Activated CD4-positive, alpha-beta T cell treated with anti-CD3 and anti-CD28 coated beads for 48 hours (primary cell): ENCODE data around the gene CADPS2.

Source experiments
- DNase-seq: peaks from one replicate; pipeline ENCODE4 v3.0.0-alpha.2; 2020

Gene CADPS2

DNA sequence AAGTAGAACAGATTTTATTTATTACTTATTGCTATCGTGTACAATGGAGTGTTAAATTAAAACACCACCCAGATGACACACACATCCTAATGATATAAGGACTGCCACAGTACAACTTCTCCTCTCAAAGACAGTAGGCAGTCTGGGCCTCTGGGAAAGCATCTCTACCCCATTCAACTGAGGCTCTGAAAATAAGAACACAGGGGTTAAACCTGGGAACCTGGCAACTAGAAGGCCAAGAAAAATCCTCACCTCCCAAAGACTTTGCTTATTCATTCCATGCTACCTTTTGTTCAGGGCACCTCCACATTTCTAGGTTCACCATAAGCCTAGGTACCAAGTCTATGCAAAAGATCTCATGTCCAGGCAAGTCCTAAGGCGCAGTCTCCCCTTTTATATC lies 456.3 kb downstream of the CADPS2 start:
- no peak for DNase-seq

DNA sequence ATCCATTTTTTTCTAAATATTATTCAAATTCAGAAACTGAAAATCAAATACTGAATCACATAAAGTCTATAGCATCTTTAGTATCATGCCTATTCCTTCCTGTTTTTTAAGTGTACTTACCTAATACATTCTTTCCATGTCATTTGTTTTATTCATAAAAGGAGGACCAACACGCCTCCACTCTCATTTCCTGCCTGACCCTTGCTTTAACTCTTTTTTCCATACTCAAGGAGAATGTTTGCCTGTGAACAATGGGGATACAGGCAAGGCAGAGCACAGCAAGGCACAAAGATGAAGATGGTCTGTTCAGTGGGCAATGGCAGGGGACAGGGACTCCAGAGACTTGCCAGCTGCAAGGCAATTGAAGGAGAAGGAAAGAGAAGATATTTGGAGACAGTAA lies 460.5 kb downstream of the CADPS2 start:
- no peak for DNase-seq

DNA sequence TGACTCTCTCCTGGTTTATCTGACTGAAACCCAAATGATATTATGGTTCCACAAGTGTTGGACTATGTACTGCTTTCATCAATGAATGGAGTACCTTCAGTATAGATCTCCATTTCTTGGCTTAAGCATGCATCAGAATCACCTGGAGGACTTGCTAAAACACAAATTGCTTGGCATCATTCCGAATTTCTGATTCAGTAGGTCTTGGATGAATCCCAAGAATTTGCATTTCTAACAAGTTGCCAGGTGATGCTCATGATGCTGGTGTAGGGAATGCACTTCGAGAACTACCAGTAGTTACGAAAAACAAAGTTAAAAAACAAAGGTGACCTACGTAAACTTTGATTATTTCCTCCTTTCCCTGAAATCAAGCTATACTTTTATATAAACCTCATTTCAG lies 462.7 kb downstream of the CADPS2 start:
- DNase-seq = no peak

DNA sequence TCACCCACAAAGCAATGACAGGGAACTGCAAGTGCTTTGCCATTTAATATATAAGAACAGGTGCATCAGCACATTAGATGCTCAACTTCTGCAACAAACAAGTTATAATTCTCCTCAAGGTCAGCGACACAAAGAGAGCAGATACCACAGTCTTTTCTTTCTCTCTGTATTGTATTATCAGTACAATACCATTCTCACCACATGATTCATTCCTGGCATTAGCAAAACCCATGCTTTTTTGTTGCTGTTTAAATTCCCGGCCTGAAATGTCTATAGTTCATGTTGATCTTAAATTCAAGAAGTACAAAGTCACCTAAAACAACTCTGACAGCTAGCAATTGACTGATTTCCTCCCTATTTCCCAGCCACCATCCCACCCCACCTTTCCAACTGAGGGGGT lies 469.9 kb downstream of the CADPS2 start:
- no peak for DNase-seq

DNA sequence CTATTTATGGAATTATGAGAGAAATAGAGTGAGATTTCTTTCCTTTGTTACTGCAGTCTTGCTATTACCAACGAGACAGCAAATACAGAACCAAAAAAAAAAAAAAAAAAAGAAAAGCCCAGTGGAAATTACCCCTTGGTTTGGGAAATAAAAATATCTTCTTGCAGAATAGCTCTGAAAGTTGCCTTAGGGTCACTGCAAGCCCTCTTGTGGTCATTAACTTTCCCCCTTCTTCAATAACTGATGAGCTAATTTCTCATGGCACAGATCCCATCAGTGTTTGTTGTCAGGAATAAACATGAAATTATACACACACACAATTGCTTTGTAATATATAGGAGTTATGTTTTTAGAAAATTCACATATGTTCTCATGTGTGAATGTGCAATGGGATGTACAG lies 470.8 kb downstream of the CADPS2 start:
- DNase-seq = no peak

DNA sequence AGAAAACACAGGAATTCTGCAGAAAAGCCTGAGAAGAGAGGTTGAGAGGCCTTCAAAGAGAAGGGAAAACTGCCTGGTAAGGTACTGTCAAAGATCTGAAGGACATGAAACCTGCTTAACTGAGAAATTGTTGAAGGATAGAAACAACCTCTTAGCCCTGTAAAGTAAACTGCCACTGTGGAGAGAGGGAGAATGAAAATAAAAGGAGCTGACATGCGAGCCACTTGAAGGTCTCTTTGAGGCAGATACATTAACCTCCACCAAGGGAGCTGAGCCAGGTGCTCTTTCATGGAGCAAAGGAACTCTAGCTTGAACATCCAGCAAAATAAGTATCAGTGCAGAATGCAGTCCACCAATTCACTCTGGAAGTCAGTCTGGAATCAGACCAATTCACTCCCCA lies 472.9 kb downstream of the CADPS2 start:
- no peak for DNase-seq

DNA sequence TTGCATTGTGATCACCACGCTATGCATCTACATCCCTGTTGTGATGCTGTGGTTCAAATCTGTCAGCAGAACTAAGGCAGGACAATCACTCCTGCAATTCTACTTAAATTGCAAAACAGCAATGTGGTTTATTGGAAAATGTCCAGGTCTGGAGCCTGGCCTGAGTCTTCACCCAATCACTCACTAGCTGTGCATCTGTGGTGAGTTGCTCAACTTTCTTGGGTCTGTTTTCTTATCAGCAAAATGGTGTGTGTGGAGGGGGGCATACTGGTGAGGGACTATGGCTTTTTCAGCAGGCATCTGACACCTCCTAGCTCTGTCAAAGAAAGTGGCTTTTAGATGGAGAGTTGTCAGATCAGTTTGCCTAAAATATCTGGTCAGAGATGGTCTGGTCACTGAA lies 473.4 kb downstream of the CADPS2 start:
- DNase-seq = no peak

DNA sequence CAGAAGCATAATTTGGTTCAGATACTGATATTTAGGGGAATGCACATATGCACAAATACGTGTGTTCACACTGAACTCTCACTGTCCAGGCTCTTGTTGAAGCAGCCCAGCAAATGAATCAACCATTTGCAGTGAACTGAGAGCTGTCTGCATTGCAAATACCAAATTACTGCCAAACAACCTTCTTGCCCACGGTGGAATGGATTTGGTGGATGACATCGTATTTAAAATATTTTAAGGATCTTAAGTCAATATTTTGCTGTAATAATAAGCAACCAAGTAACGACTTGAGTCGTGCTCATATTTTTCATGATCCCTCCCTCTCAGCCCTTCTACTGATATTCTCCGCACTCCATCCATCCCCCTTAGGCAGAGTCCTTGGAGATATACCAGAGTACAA lies 473.8 kb downstream of the CADPS2 start:
- DNase-seq = no peak

DNA sequence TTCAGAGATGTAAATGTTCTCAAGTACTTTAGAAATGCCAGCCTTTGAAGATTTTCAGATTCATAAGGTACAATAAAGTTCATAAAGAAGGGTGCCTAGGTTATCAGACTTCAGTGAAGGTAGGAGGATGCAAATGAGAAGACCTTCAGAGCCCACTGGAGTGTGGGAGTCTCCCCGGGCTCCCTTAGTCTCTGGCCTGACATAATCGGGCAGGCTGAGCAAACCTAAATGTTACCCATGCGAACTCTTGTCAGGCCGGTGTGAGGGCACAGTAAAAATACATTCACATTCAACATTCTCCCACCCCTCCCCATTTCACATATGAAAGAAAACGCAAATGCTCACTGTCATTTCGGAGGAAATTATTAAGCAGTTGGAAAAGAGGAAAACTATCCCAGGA lies 479.1 kb downstream of the CADPS2 start:
- no peak for DNase-seq

DNA sequence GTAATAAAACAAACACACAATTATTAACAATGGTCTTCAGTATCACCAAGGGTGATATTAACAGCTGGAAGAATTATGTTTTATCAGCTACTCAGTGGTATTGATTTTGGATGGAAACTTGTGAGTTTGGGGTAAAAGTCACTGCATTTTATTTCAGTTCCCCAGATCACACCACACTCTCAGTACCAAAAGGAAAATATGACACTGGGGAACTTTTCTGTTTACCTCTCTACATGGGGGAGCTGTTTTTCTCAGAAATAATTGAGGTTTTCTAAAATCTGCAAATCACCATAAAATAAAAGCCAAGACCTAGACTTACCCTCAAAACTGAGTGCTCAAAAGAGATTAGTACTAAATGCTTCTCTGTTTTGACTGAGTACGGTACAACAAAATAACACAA lies 483.1 kb downstream of the CADPS2 start:
- no peak for DNase-seq

DNA sequence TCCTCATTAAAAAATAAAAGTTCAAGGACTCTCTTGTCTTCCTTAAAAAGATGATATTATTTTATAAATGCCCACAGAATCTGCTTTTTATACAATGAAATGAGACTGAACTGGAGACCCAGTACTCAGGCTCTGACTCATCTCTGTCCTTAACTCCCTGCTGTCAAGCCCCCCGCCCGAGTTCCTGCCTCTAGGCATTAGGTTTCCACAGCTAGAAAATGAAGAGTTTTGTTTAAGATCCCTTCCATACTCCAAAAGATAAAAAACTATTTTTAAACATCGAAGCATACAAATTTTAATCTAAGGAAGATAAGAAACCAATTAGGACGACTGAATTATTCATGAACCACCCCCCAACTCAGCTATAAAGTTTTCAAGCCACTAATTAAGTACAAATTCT lies 484.0 kb downstream of the CADPS2 start:
- no peak for DNase-seq

DNA sequence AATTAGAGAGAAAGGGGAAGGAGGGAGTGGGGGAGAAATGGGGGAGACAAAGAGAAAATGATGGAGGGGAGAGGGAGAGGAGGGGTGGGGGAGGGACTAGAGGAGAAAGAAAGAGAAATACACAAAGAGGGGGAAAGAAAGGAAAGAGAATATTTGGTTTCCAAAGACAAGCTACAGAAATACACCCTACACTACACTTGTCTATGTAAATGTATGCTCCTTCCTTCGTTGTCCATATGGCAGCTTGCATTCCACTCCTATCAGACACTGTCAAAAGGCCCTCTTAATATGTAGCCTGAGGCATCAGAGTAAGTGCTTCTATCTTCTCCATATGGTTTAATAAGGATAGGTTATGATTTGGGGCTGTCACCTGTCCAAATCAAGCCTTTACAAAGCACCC lies 488.9 kb downstream of the CADPS2 start:
- DNase-seq = no peak

DNA sequence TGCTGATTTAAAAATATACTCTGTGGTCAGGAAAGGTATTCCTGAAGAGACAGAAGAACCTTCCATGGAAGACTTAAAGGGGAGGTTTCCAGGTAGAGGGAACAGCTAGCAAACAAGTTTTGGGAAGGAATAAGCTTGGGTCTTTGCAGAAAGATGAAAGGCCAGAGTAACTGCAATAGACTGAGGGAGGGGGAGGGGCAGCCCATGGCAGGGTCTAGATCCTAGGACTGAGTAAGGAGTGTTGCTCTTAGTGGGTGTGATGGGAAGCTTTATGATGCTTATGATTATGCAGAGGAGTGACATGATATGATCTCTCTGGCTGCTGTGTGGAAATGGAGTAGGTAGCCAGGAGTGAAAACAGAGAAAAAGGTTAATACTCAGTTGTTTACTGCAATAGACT lies 491.7 kb downstream of the CADPS2 start:
- DNase-seq = no peak

DNA sequence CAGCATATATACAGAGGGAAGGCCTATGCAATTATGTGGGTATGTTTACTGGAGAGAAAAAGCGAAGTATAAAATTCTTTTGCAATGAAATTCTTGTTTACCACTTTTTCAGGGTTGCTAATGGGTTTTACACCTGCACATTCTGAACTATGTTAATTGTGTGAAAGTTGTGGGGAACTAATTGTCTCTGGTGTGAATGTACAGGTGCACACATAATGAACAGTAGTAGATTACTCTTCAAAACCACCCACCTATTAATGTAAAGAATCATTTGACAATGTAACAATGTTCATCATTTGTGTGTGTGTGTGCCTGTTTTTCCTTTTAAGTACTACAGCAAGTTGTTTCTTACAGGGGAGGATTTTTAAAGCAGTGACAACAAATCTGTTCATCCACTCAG lies 501.7 kb downstream of the CADPS2 start:
- no peak for DNase-seq

DNA sequence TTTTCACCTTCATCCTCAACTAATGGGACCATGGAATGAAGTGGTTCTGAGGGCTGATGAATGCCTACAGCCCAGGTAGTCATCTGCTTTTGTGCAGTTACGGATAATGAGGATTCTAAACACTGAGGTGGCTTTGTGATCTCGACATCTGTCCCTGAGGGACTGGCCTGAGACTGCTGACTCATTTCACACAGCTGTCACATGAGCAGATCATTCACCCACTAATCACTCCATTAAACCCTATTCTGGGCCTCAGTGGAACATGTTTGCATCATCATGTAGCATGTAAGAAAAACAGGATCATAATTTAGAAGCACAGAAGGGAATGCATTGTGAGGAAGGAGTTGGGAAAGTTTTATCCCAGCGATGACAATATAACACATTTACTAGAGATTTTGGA lies 502.3 kb downstream of the CADPS2 start:
- DNase-seq = no peak

DNA sequence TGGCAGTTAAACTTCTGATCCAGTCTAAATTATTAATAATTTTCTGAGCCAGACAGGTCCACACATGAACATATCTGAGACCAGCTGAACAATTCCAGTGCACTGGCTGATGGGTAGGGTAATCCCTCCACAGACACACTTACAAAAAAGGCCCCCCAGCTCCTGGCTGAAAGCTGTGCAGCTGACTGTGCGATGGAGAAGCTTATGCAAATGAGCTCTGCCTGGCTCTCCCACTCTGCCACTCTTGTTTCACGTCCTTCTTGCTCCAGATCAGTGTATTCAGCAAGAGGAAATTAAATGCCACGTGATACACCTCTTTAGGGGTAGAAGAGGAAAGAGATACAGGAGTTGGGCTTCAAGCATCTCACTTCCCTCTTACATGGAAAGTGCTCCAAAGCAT lies 505.3 kb downstream of the CADPS2 start:
- DNase-seq = no peak

DNA sequence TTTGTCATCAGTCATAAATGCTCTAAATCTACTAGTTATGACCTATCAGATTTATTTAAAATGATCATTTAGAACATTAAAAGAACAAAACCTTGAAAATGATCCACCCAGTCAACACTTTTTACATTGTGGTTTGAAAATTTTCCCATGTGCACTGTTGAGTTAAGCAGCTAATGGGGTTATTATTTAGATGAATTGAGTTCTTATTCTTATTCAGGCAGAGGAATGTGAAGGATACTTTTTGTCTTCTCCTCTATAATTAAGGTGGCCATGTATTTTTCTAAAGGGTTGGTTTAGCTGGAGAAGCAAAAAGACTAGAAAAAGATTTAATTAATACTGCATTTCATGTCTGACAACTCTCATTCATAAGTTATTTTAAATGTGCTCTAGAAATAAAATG lies 506.8 kb downstream of the CADPS2 start:
- no peak for DNase-seq

DNA sequence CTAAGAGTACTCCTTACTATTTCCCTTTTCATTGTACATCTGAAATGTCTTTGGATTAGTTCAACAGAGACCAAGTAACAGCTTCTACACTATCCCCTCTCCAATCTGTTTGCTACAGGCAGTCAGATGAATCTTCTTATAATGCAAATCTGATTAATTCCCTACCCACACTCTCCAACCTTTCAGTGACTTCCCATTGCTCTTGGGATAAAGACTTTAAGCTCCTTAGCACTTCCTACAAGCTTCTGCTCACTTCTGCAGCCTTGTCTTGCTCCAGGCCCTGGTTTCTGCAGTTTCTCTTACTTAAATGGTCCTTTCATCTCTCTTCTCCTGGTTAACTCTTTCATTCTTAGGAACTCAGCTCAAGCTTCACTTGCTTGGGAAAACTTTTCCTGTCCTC lies 516.5 kb downstream of the CADPS2 start:
- DNase-seq = no peak

DNA sequence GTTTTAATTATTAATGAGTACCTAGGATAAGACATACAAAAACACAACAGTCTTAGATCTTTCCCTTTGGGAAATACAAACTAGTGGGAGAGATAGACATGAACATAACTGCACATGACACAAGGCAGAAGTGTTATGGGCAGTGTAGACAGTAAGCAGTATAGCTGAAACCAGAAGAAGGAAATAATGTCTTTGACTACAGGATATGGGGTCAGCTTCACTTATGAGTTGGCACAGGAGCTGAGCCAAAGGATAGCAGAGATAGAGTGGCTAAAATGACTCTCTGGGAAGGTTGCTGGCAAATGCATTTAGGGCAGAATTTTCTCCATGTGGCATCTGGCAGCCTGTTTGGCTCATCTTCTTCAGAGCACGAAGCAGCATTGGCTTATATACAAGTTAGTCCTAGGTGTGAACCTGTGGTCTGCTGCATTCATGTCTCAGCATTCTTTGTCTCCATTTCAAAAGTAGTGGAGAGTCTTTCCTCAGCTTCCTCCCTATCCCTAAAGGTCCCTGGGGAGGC lies 521.4 kb downstream of the CADPS2 start:
- DNase-seq = no peak

DNA sequence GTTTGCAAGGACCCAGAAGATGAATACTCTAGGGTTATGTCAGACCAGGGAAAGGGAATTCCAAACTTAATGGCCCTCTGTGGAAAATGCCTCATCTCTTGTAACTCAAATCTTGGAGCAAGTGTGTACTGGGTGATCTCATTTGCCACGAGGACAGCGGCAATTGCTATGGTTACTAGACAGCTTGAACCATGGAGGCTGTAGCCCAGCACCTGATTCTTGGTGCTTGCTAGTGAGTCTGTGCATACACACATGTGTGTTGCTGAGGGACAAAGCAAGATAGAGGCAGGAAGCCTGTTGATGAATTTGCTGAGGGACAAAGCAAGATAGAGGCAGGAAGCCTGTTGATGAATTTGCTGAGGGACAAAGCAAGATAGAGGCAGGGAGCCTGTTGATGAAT lies 523.1 kb downstream of the CADPS2 start:
- DNase-seq = no peak

DNA sequence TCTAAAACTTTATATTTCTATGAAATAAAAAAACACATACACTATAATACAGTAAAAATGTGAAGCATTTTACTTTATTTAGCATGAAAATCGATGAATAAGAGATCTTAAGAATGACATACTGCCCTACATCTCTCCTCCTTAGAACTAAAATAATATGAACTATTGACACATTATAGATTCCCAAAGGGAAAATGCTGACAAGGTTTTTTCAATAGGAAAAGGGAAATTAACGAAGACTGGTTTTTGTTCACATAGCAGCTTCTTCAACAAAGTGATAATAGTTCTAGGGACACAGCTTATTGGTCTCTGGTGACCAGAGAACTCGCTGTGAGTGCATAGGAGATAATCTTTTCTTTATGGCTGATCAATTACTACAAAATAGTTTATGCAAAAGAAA lies 523.8 kb downstream of the CADPS2 start:
- DNase-seq = no peak

DNA sequence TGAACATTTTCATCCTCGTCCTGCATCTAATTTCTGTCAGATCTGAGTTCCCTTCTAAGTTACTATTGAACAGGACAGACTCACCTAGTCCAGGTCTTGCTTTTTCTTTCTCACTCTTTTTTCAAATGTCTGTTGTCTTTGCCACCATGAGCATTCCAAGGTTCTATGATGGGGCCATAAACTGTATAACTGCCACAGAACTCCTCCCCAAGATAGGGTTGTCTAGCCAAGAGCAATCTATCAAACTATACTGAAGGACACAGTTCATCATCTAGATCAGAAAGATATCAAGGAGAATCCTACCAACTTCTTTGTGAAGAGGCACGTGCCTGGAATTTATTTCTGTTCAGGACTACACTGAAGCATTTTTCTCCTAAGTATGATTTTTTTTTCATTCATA lies 531.6 kb downstream of the CADPS2 start:
- no peak for DNase-seq

DNA sequence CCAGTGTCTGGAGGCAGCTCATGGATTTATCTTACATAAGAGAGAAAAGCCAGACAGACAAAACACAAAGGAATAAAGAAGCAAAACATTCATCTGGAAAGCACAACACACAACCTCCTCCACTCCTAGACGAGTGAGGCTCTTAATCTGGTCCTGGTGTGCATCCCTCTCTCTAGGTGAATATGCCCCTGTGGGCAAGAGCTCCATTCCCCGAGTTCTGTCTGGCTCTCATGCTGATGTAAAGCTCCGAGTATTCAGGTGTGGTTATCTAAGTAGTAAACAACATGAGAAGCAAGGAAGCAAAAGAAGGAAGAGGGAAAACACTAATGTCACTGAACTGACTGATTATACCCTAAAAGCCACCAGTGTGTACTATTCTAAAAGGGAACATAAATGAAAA lies 533.8 kb downstream of the CADPS2 start:
- no peak for DNase-seq

DNA sequence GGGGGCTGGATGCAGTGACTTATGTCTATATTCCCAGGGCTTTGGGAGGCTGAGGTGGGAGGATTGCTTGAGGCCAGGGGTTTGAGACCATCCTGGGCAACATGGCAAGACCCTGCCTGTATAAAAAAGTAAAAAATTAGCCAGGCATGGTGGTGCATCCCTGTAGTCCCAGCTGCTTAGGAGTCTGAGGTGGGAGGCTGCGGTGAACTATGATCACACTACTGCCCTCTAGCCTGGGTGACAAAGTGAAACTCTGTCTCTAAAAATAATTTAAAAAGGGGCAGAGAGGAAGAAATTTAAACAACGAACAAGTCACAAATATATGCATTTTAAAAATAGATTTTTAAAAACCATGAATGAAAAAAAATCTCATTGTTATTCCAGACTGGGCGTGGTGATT lies 535.6 kb downstream of the CADPS2 start:
- no peak for DNase-seq

DNA sequence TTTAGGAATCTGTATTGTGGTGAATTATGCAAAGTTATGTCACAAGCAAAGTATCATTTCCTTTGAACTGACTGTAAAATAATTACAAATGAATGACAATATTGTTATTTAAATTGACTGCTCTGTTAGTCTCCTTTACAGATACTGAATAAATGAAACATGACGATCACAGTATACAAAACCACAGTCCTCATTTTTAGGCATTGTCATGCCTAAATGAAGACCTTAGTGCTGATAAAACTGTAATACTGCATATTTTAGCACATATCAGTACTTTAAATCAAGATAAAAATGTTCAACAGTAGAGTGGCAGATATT lies 542.0 kb downstream of the CADPS2 start:
- DNase-seq = no peak

DNA sequence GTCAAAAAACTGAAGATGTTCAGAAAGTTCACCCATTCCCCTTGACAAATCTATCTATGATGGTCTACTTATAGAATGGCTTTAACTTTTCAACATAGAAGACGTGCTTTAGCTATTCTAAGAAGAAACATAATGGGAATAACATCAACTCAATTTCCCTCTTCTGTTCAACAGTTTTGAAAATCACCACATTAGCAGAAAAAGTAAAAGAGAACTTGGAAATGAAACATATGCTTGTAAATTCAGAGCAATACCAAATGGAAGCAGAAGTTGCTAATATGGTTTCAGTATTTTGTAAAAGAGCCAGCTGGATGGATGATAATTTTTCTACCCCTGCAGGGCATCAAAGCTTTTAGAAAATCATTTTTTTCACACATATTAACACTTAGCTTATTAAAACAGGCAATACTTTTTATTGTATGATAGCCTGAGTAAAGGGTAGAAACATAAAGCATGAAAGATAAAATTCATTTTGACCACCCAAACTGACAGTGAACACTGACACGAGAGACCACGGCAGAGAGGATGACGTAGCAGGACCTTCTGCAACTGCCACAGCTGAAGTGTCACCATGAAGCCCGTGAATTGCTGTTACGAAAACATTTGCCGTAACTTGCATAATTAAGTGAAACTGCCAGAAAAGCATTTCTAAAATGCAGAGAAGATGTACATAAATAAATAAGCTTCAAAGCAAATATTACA lies 542.5 kb downstream of the CADPS2 start:
- no peak for DNase-seq
